Measurements from ENCODE around the gene RAB36.

Gene RAB36

DNA sequence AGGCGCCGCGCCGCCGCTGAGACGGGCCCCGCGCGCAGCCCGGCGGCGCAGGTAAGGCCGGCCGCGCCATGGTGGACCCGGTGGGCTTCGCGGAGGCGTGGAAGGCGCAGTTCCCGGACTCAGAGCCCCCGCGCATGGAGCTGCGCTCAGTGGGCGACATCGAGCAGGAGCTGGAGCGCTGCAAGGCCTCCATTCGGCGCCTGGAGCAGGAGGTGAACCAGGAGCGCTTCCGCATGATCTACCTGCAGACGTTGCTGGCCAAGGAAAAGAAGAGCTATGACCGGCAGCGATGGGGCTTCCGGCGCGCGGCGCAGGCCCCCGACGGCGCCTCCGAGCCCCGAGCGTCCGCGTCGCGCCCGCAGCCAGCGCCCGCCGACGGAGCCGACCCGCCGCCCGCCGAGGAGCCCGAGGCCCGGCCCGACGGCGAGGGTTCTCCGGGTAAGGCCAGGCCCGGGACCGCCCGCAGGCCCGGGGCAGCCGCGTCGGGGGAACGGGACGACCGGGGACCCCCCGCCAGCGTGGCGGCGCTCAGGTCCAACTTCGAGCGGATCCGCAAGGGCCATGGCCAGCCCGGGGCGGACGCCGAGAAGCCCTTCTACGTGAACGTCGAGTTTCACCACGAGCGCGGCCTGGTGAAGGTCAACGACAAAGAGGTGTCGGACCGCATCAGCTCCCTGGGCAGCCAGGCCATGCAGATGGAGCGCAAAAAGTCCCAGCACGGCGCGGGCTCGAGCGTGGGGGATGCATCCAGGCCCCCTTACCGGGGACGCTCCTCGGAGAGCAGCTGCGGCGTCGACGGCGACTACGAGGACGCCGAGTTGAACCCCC lies 35.8 kb downstream of the RAB36 start:
- peak; percentile 72 for DNase-seq

DNA sequence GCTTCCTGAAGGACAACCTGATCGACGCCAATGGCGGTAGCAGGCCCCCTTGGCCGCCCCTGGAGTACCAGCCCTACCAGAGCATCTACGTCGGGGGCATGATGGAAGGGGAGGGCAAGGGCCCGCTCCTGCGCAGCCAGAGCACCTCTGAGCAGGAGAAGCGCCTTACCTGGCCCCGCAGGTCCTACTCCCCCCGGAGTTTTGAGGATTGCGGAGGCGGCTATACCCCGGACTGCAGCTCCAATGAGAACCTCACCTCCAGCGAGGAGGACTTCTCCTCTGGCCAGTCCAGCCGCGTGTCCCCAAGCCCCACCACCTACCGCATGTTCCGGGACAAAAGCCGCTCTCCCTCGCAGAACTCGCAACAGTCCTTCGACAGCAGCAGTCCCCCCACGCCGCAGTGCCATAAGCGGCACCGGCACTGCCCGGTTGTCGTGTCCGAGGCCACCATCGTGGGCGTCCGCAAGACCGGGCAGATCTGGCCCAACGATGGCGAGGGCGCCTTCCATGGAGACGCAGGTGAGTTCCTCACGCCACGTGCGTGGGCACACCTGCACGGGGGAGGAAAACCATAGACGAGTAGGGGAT lies 36.5 kb downstream of the RAB36 start:
- DNase-seq = no peak

DNA sequence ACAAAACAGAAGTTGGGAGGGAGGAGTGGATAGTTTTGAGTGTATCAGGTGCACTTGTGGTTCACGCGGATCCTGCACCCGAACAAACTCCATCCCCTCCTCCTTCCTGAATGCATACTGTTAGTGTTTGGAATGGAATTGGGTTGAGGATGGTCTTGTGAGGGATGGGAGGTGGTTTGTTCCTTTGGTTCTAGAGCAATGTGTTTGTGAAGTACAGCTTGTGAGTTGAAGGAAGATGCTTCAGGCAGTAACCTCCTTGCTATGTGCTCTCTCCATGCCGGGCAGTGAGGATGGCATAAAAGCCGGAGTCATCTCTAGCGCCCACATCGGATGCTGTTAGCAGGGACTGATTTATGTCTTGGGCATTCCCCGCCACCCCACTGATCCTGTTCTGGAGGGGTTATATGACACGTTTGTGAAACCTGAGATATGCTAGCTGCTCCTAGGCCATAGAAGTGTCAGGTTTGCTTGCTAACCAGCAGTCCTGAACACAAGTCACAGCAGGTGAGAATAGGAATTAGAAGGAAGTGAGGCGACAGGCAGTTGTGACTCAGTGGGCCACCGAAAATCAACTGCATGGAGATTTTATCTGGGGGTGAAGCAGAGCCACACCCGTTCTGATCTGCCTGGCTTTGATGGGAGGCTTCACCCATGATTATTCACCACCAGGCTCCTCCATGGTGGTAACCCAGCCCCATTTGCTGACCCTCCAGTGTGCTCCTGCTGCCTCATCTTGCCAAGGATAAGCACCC lies 37.2 kb downstream of the RAB36 start:
- DNase-seq = no peak

- no peak for DNase-seq
These were observed 37.9 kb downstream of the RAB36 start for GRCh38 chr22:23183061-23183698.

GRCh38 chr22:23184100-23184763 lies 39.0 kb downstream of the RAB36 start:
- no peak for DNase-seq

DNA sequence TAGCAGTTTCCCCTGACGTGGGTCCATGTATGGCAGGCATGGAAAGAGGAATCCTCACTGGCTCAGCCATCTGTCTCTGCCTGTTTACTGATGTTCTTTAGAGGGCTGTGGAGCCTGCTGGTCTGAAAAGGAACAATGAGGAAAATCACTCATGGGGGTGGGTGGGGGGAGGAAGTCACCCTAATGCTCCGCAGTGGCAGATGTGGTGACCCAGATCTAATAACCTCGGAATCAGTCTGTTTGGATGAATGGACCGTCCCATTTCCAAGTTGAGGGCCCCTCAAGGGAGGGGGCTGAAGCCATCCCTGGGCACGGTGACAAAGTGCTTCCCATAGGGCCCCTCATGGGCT lies 39.5 kb downstream of the RAB36 start:
- DNase-seq = no peak

- no peak for DNase-seq
These were observed 41.9 kb downstream of the RAB36 start for GRCh38 chr22:23187211-23187610.

GRCh38 chr22:23187871-23188700 lies 42.8 kb downstream of the RAB36 start:
- DNase-seq = no peak

- no peak for DNase-seq
These were observed 45.2 kb downstream of the RAB36 start for GRCh38 chr22:23190526-23190925.

DNA sequence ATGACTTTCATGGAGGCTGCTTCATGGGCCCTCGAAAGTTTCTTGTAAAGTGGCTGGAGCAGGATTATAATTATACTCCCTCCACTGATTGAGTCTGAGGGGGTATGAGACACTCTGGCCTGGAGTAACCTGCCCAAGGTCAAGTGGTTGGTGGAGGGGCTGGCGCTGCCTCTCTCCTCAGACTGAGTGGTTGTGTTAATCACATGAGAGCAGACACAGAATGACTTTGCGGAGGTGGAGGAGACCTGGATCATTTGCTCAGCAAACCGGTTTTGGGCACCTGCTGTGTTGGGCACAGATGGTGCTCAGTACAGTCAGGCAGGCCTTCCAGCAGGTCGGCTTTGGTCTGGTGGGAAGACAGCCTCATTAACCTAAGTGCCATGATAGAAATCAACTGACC lies 46.9 kb downstream of the RAB36 start:
- no peak for DNase-seq

DNA sequence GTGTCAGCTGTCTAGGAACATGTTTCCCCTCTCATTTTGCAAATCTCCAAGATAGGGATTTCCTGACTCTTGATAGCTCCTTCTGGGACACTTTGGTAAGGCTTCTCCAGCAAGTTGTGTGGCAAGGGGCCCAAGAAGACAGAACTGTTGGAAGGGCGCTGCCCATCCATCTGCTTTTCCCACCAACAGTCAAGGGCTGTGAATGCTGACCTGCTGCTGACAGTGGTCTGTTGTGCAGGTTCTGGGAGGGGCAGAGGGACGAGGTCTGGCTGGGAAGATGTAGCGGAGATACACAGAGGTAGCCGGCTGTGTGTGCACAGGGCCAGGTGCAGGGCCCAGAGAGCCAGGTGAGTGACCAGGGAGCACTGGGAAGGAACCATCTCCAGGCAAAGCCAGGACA lies 47.3 kb downstream of the RAB36 start:
- DNase-seq = no peak

GRCh38 chr22:23193196-23193827 lies 48.0 kb downstream of the RAB36 start:
- DNase-seq = no peak

DNA sequence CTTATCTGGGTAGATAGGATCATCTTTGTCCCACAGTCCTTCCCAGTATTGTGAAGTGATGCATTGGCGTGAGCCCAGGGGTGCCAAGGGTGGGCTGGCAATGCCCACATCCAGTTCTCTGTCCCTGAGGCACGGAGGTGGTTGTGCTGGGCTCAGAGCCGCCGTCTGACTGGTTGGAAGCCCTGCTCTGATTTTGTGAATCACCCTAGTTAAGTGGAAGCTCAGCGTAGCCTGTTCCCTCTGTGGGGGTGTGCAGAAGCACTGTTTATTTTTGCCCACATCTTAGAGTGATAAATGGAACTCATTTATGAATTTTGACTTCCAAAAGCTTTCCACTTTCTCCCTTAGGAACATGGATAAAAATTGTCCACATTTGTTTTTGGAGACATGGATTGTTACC lies 48.6 kb downstream of the RAB36 start:
- DNase-seq = no peak

GRCh38 chr22:23196165-23196564 lies 50.9 kb downstream of the RAB36 start:
- no peak for DNase-seq

DNA sequence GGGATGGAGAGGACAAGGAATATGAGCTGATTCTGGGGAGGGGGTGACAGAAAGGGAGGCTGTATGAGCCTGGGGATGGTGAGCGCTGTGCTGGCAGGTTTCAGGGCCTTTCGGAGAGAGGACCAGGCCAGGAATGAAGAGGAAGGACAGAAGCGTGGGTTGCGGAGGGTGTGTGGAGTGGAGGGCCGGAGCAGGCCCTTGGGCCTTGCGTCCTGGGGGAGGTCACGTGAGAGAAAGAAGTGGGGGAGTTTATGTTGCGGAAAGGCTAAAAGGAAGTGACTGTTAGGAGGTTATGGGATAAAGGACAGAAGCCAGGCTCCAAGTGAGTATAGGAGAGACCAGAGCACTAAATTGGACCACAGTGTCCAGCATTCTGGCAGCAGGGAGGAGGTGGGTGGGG lies 52.6 kb downstream of the RAB36 start:
- DNase-seq = no peak

DNA sequence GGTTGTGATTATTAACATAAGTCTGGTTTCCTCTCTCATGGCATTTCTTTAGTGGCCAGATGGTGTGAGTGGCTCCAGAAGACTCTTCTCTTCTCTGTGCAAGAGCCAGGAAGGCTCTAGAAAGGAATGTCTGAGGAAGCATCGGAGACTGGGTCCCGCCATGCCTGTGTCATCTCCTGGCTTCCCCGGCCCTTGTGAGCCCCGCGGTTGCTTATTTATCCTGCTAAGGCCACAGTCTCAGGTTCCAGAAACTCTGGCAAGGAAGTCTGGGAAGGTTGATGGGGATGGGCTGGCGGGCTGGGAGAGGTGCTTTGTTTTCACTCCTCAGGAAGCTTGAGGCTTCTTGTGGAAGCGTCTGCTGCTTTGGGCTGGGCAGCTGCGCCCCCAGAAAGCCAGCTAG lies 53.9 kb downstream of the RAB36 start:
- no peak for DNase-seq

DNA sequence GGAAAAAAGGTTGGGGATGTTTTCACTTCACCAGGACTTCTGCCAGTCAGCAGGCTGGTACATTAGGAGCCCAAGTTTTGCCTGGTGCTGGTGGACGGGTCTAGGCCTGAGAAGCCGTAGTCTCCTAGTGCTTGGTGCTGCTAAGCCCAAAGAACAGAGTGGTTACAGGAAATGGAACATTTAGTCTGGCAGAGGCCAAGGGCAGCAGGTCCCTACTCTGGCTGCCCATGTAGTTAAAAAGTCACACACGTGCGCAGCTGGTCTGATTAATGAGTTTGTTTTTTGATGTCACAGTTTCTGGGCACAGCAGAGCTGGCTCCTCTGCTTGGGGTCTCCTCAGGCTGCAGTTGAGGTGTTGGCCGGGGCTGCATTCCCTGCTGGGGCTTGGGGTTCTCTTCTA lies 55.6 kb downstream of the RAB36 start:
- DNase-seq = no peak

GRCh38 chr22:23202812-23203451 lies 57.7 kb downstream of the RAB36 start:
- no peak for DNase-seq

DNA sequence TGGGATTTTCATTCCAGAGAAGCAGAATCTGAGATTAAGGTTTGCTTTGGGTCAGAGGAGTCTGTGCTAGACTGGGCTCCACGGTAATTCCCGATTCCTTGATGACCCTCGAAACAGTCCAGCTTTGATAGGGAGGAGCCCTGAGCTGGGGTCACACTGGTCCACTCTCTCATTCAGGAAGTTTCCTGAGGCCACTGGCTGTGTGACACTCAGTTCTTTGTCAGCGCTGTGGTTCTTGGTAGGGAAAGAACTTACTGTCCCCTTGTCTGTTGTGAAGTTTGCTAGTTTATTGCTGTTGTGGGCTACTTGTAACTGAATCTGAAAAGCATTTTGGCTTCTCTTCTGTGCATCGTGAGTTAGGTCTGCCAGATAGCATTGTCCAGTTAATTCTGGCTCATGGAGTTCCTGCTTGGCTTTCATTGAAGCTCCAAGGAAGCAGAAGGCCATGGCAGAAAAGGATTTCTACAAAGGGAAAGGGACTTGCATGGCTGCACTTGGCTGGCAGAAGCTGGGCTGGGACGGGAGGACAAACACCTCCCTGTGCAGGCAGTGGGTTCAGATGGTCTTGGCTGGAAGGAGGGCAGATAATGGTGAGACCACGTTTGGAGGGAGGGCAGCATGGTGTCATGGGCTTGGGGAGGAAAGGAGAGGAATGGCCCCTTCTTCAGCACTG lies 58.3 kb downstream of the RAB36 start:
- DNase-seq = no peak

DNA sequence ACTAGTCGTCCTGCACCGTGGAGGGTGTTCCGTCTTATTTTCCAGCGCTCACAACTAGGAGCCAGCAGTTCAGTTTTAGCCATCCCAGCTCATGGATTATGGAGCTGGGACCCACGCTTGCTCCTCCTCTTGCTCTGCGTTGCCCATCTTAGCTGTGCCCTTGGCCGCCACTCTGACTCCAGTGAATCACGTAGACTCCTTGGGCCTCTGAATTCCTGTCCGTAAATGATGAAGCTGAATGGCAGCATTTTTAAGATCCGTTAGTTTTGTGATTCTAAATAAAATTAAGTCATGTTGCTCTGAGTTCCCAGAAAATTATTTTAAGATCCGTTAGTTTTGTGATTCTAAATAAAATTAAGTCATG lies 58.8 kb downstream of the RAB36 start:
- DNase-seq = no peak

All from right kidney (tissue), 1 donor.